H54 (cell line): ENCODE results near the gene PSRC1.

Experiments
- DNase-seq: peaks from one replicate; pipeline ENCODE4 v3.0.0; 2011; ENCODE audit warnings: low spot score, mixed read lengths; ENCODE audit not compliant: insufficient read length
- FAIRE-seq: peaks from 3 replicates; lab custom pipeline; 2011; peaks lifted over from hg19 to GRCh38; lab: Jason Lieb, UNC
- POLR2A ChIP-seq: IDR thresholded peaks from 2 replicates; pipeline ENCODE4 v1.6.1; 2011; ENCODE audit warnings: low read depth, mild to moderate bottlenecking, low read length

The PSRC1 gene

GRCh38 chr1:109272021-109272799, 10.7 kb downstream of the PSRC1 start:
- DNase-seq (no peak), FAIRE-seq (no peak)
- no peak for TF ChIP-seq POLR2A

- no peak for TF ChIP-seq POLR2A
- DNase-seq (no peak), FAIRE-seq (no peak)
These were observed 11.5 kb downstream of the PSRC1 start for GRCh38 chr1:109271458-109271857.

- no peak for DNase-seq
- no peak for TF ChIP-seq POLR2A
- FAIRE-seq: no peak
These were observed 12.2 kb downstream of the PSRC1 start for GRCh38 chr1:109270623-109271317.

DNA sequence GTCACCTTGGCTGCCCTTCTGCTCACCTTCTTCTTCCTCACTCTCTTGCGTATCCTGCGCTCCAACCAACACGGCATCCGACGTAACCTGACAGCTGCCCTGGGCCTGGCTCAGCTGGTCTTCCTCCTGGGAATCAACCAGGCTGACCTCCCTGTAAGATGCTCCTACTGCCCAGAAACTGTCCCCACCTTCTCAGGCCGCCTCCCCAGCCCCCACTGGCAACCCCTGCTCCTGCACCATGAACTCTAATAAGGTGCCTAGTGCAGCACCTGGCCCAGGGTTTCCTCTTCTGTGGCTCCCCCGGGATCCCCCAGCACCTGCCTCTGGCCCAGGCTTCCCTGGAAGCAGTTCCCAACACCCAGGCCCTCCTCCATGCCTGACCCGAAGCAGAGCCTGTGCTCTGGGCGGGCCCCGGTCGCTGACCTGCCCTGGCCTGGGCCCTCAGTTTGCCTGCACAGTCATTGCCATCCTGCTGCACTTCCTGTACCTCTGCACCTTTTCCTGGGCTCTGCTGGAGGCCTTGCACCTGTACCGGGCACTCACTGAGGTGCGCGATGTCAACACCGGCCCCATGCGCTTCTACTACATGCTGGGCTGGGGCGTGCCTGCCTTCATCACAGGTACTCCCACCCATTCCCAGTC, 12.8 kb downstream of the PSRC1 start:
- no peak for FAIRE-seq
- DNase-seq: no peak
- TF ChIP-seq POLR2A: no peak

- no peak for TF ChIP-seq POLR2A
- no peak for DNase-seq
- no peak for FAIRE-seq
These were observed 13.5 kb downstream of the PSRC1 start for GRCh38 chr1:109269212-109269980.

DNA sequence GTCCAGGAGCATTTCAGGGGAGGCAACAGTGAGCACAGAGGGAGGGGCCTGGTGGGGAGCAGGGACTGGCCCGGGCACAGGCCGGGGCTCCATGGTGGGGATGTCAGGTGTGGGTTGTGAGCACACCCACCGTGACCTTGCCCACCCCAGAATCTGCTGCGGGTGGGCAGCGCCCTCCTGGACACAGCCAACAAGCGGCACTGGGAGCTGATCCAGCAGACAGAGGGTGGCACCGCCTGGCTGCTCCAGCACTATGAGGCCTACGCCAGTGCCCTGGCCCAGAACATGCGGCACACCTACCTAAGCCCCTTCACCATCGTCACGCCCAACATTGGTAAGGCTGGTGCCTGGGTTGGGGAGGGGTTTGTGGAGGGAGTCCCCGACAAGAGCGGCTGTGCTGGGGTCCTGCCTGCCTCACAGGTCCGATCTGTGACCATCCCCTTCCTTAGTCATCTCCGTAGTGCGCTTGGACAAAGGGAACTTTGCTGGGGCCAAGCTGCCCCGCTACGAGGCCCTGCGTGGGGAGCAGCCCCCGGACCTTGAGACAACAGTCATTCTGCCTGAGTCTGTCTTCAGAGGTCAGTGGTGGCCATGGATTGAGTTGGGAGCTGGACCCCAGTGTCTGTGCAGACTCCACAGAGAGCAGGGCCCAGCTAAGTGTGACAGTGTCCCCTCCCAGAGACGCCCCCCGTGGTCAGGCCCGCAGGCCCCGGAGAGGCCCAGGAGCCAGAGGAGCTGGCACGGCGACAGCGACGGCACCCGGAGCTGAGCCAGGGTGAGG, 14.3 kb downstream of the PSRC1 start:
- FAIRE-seq (no peak), DNase-seq (no peak)
- TF ChIP-seq POLR2A: no peak

DNA sequence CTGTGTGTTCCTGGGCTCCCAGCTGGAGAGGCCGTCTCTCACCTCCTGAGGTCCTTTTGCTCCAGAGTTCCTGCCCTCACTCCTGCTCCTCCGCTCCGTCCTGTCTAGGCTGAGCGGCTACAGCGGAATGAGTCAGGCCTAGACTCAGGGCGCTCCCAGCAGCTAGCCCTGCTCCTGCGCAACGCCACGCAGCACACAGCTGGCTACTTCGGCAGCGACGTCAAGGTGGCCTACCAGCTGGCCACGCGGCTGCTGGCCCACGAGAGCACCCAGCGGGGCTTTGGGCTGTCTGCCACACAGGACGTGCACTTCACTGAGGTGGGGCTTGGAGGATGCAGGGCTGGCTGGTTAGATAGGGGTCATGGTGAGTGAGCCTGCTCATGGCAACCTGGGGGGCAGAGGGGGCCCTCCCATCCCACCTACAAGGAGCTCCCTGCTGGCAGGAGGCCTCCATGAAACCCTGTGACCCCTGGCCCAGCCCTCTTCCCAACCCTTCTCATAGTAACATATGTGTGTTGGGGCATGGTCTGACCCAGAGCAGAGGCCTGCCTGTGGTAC, 15.1 kb downstream of the PSRC1 start:
- DNase-seq (no peak), FAIRE-seq (no peak)
- TF ChIP-seq POLR2A: no peak

GRCh38 chr1:109266965-109267364, 16.0 kb downstream of the PSRC1 start:
- no peak for TF ChIP-seq POLR2A
- FAIRE-seq (no peak), DNase-seq (no peak)

- FAIRE-seq: no peak
- DNase-seq: no peak
- TF ChIP-seq POLR2A: no peak
These were observed 17.1 kb downstream of the PSRC1 start for GRCh38 chr1:109265741-109266330.

- FAIRE-seq (no peak), DNase-seq (no peak)
- TF ChIP-seq POLR2A: no peak
These were observed 17.9 kb downstream of the PSRC1 start for GRCh38 chr1:109265016-109265415.

DNA sequence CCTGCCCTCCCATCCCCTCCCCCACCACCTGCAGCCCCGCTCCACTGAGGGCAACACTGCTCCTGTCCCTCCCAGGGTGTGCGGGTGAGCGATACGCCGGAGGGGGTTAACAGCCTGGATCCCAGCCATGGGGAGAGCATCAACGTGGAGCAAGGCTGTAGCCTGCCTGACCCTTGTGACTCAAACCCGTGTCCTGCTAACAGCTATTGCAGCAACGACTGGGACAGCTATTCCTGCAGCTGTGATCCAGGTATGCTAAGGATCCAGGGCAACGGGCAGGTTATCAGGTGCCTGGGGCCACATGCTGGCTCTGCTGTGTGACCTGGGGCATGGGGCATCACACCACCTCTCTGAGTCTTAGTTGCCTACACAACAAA, 18.6 kb downstream of the PSRC1 start:
- DNase-seq (no peak), FAIRE-seq (no peak)
- TF ChIP-seq POLR2A: no peak

DNA sequence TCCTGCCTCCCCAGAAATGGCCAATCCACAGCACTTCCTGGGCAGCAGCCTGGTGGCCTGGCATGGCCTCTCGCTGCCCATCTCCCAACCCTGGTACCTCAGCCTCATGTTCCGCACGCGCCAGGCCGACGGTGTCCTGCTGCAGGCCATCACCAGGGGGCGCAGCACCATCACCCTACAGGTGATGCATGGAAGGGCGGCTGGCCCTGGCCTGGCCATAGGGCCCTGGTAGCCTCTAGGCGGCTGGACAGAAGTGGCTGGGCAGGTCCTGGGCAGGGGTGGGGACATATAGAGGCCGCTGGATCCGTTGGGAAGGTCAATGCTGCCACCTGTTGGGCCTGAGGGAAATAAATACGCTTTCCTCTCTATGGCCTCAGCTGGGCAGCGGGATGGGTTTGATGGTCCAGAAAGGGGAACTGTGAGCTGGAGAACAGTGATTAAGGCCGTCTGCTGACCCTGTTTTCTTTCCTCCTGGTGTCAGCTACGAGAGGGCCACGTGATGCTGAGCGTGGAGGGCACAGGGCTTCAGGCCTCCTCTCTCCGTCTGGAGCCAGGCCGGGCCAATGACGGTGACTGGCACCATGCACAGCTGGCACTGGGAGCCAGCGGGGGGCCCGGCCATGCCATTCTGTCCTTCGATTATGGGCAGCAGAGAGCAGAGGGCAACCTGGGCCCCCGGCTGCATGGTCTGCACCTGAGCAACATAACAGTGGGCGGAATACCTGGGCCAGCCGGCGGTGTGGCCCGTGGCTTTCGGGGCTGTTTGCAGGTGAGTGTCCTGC, 19.2 kb downstream of the PSRC1 start:
- peak; percentile 98 for DNase-seq

More for the DNA sequence above, 19.2 kb downstream of the PSRC1 start:
- FAIRE-seq: peak; percentile 92
- no peak for TF ChIP-seq POLR2A
